ENCODE measurements around the gene SGCG.

- TF ChIP-seq POLR2AphosphoS5 (IDR thresholded peaks at IDR 0.05; ENCODE audit: low read depth, low read length), result no peak
- no peak for TF ChIP-seq REST (IDR thresholded peaks at IDR 0.05; ENCODE audit: insufficient read depth in 1 of 2, low read depth in 2 of 2, low read length in 2 of 2)
These were observed 25.0 kb downstream of the SGCG start for GRCh38 chr13:23205807-23206206.
